ENCODE measurements around the gene PRR33.

PRR33 gene

DNA sequence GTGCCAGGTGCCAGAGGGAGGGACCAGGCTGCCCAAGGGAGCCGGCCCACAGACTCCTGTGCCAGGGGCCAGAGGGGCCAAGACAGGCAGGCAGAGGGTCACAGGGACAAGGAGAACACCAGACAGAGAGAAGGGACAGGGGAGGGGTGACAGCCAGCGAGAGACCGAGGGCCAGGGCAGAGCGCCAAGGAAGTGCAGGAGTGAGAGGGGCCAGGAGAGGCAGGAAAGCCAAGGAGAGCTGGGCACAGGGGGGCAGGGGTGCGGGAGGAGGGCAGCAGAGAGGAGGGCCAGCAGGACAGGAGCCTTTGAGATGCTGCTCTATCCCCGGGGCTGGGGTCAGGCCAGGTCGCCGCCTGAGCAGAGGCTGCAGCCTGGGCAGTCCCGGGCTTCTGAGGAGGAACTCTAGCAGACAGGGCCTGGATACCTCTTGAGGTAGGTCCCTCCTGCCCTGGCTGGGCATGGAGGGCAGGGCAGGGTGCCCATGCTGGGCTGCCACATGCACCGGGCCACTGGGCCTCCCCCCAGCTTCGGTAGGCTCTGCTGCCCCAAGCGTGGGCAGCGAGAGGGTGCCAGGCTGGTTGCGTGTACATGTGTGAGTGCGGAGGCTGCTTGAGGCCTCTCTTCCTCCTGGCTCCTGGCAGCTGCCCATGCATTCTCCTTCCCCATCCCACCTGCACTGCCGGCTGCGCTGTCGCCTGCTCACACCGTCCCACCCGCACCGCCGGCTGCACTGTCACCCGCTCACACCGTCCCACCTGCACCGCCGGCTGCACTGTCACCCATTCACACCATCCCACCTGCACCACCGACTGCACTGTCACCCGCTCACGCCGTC, 26.6 kb downstream of the PRR33 start:
- DNase-seq (ENCODE audit: low read depth in 2 of 2, low spot score in 1 of 2): no peak

DNA sequence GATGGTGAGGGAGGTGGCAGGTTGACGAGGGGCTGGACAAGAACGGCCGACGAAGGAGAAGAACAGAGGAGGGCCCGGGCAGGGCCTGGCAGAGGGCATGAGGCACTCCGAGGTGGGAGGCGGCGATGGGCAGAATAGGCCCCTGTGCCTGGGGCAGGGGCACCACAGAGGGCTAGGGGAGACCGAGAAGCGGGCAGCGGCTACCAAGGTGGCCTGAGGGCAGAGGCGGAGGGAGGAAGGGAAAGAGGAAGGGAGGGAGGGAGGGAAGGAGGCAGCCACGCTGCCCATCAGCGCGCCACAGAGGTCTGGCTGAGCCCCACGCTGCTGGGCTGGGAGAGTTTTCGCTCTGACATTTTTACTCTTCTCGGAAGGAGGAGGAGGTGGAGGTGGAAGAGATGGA, 27.5 kb downstream of the PRR33 start:
- DNase-seq (ENCODE audit: low read depth in 2 of 2, low spot score in 1 of 2): no peak

DNA sequence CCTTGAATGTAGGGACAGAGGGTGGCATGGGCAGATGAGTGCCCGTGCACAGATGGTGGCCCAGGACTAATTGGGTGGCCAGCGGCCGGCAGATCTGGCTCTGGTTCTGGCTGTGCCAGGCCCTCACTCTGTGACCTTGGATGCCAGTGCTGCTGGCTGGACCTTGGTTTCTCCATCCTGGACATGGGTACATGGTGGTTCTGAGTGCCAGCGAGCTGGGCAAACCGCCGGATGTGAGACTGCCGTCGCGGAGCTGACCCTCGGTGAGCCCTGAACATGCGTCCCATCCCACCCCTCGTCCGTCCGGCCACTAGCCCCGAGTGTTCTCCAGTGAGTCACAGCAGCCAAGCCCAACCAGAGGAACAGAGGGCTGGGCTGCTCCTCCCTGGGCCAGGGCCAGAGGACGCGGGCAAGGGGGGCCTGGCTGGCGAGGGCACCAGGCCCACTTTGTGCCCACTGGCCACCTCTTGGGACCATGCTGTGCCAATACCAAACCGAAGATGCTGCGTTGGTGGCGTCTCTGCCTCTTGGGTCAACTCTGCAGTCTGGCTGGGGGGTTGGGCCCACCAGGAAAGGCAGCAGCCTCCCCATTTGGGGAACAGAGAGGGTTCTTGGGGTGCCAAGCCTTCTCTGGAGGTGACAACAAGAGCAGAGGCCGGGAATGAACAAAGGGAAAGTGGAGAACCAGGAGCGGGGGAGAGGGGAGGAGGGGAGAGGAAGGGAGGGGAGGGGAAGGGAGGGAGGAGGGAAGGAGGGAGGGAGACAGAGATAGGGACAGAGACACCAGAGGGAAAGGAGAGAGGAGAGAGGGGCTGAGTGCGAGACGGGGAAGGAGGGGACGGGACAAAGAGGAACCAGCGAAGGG, 28.1 kb downstream of the PRR33 start:
- no peak for DNase-seq (ENCODE audit: low read depth in 2 of 2, low spot score in 1 of 2)

DNA sequence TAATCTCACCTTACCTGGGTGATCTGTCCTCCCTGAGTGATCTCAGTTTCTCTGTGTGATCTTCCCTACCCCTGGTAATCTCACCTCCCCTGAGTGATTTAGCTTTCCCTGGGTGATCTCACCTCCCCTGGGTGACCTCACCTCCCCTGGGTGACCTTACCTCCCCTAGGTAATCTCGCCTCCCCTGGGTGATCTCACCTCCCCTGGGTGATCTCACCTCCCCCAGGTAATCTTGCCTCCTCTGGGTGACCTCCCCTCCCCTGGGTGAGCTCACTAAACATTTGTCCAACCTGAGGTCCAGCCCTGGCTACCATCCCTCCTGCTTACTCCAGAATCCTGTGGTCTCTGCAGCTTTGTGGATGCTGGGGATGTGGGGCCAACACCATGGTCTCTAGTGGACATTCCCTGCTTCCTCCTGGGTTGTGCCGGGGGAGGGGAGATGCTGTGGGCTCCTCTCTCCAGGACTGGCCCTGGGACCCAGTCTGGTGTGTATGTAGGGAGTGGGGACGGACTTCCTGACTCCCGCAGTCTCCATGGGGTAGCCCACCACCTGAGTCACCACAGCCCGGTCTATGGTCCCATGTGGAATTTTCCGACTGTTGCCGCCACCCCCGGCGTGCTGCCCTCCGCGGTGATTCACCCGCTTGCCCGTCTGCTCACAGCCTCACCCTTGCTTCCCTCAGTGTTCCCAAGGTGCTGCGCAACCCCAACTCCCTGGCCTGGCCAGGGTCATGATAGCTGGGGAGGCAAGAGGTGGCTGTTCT, 28.9 kb downstream of the PRR33 start:
- no peak for DNase-seq (ENCODE audit: low read depth in 2 of 2, low spot score in 1 of 2)

DNA sequence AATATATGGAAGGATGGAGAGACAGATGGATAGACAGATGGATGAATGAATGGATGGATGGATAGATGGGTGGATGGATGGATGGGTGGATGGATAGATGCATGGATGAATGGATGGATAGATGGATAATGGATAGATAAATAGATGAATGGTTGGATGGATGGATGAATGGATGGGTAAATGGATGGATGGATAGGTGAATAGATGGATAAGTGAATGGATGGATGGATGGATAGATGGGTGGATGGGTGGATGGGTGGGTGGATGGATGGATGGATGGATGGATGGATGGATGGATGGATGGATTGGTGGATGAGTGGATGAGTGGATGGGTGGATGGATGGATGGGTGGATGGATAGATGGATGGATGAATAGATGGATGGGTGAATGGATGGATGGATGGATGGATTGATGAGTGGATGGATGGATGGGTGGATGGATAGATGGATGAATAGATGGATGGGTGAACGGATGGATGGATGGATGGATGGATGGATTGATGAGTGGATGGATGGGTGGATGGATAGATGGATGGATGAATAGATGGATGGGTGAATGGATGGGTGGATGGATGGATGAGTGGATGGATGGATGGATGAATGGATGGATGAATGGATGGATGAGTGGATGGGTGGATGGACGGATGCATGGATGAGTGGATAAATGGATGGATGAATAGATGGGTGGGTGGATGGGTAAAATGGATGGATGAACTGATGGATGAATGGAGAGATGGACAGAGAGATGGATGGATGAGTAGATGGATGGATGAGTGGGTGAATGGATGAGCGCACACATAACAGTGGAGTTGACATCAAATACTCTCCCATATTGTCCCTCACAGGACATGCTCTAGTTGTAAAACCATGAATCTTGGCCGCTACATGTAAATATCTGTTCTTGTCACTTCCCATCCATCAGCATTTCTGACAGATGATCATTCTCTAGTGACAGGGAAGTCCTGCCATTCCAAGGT, 30.0 kb downstream of the PRR33 start:
- no peak for DNase-seq (ENCODE audit: low read depth in 2 of 2, low spot score in 1 of 2)

DNA sequence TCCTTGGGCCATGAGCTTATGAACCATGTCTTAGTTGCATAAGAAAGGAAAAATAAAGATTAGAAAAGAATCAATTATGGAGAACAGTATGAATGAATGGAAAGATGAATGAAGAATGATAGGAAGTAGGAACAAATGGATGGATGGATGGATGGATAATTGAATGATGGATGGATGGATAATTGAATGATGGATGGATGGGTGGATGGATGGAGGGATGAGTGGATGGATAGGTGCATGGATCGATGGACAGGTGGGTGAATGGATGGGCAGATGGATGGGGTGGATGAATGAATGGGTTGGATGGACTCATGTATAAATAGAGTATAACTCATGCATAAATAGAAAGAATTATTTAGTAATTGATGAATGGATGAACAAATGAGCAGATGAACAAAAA, 31.6 kb downstream of the PRR33 start:
- no peak for DNase-seq (ENCODE audit: low read depth in 2 of 2, low spot score in 1 of 2)

DNA sequence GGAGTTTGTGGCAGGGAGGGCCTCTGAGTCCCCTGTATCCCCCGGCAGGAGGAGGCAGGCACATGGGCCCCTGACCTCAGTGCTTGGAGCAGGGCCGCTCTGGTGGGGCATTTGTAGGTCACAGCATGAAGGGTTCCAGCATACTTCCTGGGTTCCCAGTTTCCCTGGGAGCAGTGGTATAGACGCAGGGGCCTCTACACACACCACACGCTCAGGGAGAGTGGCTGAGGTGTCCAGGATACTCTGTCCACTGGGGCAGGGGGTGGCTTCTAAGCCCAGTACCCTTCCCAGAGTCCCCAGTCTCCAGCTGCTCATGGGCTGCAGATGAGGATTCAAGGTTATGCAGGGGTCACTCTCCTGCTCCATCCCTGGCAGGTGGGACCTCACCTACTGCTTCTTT, 32.7 kb downstream of the PRR33 start:
- DNase-seq (ENCODE audit: low read depth in 2 of 2, low spot score in 1 of 2): no peak

DNA sequence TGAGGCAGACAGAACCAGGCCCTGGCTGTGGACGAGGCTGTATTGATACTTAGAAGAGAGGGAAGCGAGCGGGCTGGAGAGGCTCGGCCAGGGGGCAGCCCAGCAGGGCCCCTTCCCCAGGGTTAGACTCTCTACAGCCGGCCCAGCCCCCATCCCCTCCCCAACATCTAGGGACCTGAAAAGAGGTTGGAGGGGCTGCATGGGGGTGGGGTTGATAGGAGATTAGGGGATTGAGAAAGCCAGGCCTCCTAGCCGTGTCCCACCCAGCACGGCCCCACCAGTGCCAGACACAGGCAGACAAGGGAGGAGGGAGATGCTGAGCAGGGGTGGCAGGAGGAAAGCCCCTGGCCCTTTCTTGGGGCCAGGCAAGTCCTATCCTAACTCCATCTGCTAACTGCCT, 33.1 kb downstream of the PRR33 start:
- DNase-seq (ENCODE audit: low read depth in 2 of 2, low spot score in 1 of 2): no peak

DNA sequence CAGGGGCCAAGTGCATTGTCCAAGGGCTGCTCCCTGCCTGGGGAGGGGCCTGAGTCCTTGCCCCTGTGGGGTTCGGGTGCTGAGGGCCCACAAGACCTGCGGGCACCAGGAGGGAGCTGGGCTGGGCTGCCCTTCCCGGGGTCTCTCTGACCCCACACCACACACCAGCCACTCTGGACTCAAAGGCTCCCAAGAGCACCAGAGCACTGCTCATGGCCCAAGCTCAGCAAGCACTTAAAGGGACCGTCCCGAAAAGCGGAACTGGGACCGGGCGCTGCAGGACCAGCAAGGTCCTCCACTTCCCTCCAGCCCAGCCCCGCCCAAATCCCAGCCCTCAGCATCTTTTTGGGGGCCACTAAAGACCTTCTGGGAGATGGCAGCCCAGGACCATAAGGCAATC, 33.5 kb downstream of the PRR33 start:
- DNase-seq (ENCODE audit: low read depth in 2 of 2, low spot score in 1 of 2): no peak

DNA sequence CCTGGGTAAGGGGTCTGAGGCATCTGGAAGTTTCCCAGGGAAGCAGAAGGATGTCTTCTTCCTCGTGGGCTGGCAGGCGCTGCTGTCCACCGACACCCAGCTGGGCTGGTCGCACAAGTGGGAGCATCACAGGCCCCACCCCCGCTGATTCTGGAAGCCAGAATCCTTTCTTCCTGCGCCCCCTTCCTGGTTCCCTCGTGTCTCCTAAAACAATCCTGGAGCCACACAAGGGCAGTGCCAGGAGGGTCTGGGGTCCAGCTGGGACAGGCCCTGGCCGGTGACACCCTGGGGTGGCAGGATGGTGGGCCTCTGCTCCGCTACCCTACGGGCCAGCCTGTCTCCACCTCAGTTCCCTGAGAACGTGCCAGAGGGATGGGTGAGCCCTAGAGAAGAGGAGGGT, 34.6 kb downstream of the PRR33 start:
- DNase-seq (ENCODE audit: low read depth in 2 of 2, low spot score in 1 of 2): no peak

DNA sequence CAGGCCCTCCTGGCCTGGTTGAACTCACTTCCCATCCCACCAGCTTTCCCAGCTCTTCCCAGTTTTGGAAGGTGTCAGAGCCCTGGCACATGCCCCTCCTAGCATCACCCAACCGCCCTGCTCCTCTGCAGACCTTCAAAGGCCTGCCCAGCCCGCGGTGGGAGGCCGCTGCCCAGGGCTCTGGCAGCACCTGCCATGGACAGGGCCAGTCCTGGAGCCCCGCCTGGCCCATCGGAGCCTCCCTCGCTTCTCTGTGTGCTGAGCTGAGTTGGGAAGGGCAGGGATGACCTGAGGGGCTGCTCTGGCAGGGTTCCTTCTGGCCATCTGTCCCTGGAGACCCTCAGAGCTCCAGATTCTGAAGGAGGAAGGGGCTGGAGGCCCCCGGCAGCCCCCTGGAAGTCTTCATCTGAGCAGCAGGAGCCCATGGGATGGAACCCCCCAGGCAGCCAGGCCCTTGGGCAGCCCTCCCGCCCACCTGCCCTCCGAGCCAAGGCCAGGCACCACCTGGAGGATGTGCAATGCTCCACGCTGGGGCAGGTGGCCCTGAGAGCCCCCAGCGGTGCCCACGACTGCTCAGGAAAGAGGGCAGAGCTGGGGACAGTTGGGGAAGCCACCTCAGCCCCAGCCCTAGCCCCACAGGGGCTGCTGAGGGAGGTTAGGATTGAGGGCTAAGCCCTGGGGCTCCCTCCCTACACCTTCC, 35.2 kb downstream of the PRR33 start:
- no peak for DNase-seq (ENCODE audit: low read depth in 2 of 2, low spot score in 1 of 2)

DNA sequence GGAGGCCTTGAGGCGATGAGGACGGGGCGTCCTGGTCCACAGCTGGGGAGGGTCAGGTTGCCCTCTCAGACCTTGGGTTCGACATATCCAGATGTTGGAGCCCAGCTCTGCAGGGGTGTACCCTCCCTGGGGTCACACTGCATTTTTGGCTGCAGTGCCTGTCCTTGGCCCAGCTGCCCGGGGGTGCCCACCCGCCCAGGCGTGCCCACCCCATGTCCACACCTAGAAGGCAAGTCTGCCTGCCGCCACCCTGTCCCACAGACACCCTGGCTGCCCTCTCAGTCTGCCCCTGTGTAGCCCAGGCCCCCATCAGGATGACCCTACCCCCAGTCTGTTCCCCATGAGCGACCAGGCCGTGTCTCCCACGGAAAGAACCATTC, 35.8 kb downstream of the PRR33 start:
- no peak for DNase-seq (ENCODE audit: low read depth in 2 of 2, low spot score in 1 of 2)

DNA sequence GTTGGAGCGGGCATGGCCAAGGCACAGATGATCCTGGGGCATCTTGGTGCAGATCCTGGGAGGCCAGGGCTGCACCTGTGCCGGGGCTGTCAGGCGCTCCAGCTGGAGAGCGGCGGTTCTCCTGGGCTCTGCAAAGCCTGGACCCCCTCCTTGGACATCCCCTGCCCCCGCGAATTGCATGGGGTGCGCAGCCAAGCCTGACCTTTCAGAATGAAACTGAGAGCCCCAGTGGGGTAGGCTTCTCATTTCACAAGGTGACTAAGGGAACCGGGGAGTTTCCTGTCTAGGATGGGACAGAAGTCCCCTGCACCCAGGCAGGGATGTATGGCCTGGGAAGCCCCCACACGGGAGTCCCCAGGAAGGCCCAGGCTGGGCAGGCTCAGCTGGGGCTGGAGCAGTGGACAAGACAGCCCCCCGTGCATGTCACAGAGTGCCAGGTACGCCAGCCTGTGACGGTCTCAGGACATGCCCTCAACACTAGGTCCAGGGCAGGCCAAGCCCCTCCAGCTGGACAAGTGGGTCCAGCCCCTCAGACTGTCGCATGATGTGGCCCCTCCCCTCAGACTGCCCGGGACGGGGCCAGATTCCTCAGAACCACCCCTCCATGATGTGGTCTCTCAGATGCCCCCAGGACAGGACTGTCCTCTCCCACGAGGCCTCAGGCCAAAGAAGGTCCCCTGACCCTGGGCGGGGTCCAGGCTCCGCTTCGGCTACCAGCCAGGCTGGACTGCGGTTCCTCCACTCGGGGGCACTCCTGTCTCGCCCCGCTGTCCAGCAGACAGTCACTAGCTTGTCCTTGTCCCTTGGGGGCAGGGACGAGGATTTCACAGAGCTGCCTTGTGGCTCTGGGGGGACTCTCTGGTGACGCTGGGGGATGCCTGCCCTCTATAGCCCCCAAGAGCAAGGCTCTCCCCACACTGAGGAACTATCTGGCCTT, 36.5 kb downstream of the PRR33 start:
- no peak for DNase-seq (ENCODE audit: low read depth in 2 of 2, low spot score in 1 of 2)

DNA sequence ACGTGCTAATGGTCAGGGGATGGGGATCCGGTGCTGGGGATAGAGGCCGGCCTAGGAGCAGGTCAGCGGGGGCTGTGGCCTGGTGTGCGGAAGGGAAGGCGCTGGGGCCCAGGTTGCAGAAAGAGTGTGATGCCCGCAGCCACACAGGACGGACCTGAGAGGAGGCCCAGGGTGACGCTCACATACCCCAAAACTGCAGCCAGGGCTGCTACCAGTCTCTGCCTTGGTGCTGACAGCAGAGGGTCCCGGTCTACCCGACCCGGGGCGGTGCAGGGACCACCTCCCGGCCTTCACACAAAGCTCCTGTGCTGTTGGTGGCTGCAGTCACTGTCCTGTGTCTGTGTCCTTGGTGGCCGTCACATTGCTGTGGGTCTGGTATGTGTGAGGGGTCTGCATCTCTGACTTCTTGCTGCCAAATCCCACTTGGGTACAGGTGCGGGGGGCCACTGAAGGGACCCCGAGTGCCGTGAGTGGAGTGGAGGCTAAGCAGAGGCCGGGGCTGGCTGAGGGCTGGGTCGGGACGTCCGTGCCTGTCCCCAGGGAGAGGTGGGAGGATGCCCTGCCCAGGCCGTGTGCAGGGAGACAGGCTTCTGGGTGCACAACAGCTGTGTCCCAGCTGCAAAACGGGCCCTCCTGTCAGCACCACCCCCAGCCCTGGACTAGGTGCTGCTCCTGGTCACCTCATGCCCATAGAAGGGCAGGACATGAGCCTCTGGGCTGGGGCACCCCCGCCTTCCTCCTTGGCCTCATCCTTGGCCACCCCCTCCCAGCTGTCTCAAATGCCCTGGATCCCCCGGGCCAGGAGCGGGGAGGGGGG, 37.4 kb downstream of the PRR33 start:
- DNase-seq (ENCODE audit: low read depth in 2 of 2, low spot score in 1 of 2): no peak

DNA sequence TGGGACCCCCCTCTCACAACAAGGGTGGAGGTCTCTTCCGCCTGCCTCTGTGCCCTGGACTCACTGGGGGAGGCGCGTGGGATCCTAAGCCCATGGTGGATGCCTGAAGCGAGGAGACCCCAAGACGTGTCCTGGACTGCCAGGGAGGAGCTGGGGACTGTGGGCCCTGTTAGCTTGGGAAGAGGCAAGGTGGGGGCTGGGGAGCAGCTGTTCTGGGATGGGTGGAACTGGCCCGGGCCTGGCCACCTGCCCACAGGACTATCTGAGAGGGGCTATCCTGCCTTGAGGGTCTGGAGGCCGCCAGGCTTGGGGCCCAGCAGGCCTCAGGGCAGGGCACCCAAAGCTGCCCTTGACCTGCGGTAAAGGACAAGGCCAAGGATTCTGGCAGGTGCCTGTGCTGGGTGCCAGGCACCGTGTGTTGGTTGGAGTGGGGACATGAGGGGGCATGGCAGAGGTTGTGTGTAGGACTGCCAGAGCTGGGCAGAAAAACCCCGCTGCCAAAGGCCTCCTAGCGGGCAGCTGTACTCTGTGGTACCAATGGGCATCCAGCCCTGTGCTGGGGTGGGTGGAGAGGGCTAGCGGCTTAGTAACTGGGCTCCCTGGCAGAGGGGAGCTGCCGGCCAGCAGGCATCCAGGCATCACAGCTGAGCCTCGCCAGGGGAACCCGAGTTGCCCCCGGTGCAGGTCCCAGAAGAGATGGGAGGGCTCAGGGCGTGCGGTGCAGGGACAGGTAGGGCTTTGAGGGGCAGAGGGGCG, 38.1 kb downstream of the PRR33 start:
- DNase-seq (ENCODE audit: low read depth in 2 of 2, low spot score in 1 of 2): no peak

DNA sequence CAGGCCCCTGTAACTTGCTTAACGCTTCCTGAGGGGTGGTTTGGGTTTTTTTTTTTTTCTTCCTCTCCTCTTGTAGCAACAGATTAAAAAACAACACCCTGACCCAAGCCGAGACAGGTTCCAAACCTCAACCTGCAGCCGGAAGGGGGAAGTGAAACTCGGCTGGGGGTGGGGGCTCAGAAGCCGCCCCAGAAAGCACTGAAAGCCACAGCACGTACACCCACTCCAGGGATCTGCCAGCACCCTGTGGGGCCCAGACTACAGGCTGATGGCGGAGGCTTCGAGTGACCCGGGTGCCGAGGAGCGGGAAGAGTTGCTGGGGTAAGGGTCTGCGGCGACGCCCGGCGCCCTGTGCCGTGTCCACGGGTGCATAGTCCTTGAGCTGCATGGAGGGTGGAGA, 38.8 kb downstream of the PRR33 start, which contains the start of gene LSP1:
TSS of gene LSP1 (plus strand) at position 208 of the 400 bp plus-strand sequence. CDS start at position 269, 61 bp downstream.
- peak; percentile 53 to 71 for DNase-seq (ENCODE audit: low read depth in 2 of 2, low spot score in 1 of 2)

DNA sequence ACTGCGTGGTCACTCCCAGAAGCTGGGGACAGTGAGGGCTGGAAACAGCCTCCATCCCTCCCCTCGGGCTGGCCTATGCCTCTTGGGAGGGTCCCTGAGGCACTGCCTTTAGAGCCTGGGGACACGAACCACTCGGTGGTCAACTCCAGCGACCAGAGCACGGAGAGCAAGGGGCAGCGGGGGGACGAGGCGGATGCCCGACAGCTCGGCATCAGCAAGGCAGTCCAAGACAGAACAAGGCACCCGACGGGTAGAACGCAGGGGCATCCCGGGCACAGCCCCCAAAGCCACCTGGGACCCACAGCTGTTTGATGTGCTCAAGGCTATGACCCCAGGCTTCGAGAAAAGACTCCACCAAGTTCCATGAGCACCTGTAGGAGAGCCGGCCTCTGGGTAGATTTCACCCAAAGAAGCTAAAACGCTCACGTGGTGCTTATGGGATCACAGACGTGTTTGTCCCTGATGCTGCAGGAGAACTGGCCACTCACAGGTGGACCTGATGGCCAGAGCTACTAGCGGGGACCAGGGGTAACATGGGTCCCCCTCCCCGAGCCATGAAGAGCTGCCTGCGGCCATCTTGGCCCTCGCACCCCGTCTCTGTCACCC, 39.3 kb downstream of the PRR33 start:
- no peak for DNase-seq (ENCODE audit: low read depth in 2 of 2, low spot score in 1 of 2)

Data from stimulated activated CD8-positive, alpha-beta memory T cell treated with anti-CD3 and anti-CD28 coated beads, Interleukin-4, amount 100 ng/mL, for 4 hours (primary cell).